Measurements from ENCODE around the gene NRAP. TPM values are rescaled to one million over a fixed set of nuclear protein-coding genes. Genes with fewer than 3 reads are reported as not detected.

The NRAP gene, protein sequence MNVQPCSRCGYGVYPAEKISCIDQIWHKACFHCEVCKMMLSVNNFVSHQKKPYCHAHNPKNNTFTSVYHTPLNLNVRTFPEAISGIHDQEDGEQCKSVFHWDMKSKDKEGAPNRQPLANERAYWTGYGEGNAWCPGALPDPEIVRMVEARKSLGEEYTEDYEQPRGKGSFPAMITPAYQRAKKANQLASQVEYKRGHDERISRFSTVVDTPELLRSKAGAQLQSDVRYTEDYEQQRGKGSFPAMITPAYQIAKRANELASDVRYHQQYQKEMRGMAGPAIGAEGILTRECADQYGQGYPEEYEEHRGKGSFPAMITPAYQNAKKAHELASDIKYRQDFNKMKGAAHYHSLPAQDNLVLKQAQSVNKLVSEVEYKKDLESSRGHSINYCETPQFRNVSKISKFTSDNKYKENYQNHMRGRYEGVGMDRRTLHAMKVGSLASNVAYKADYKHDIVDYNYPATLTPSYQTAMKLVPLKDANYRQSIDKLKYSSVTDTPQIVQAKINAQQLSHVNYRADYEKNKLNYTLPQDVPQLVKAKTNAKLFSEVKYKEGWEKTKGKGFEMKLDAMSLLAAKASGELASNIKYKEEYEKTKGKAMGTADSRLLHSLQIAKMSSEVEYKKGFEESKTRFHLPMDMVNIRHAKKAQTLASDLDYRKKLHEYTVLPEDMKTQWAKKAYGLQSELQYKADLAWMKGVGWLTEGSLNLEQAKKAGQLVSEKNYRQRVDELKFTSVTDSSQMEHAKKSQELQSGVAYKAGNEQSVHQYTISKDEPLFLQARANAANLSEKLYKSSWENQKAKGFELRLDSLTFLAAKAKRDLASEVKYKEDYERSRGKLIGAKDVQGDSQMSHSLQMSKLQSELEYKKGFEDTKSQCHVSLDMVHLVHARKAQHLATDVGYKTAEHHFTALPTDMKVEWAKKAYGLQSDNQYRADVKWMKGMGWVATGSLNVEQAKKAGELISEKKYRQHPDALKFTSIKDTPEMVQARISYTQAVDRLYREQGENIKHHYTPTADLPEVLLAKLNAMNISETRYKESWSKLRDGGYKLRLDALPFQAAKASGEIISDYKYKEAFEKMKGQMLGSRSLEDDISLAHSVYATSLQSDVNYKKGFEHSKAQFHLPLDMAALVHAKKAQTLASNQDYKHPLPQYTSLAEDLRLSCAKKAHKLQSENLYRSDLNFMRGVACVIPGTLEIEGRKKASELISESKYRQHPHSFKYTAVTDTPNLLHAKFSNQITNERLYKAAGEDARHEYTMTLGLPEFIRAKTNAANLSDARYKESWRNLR (N-terminal part only)
- 13.0 TPM for total RNA-seq

GRCh38 chr10:113663908-113664307 lies at the start of gene NRAP:
NRAP (minus strand) TSS chr10:113664041; CDS start chr10:113663882, 159 bp downstream.

DNA sequence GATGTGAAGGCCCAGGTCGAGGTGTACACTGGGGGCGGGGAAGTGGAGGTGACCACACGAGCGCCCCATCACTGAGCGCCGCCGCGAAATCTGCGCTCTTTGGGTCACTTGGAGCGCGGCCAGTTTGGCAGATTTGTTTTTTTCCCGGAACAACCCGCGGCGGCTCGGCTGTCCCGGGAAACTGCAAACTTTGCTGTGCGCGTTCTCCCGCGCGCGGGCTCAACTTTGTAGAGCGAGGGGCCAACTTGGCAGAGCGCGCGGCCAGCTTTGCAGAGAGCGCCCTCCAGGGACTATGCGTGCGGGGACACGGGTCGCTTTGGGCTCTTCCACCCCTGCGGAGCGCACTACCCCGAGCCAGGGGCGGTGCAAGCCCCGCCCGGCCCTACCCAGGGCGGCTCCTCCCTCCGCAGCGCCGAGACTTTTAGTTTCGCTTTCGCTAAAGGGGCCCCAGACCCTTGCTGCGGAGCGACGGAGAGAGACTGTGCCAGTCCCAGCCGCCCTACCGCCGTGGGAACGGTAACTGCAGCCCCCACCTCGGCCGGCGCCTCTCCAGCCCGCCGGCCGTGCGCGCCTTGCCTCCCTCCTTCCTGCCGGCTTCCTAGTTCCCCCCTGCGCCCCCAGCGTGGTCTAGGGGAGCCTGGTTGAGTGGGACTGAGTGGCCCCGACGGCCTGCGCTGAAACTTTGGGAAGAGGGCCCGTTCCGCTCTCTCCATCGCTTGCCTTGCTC lies 15.8 kb upstream of the NRAP start, which contains the start of gene CASP7:
Gene CASP7 (plus strand): TSS at position 450 of the 727 bp plus-strand sequence. CDS start 17,582 bp downstream, outside the sequence.

DNA sequence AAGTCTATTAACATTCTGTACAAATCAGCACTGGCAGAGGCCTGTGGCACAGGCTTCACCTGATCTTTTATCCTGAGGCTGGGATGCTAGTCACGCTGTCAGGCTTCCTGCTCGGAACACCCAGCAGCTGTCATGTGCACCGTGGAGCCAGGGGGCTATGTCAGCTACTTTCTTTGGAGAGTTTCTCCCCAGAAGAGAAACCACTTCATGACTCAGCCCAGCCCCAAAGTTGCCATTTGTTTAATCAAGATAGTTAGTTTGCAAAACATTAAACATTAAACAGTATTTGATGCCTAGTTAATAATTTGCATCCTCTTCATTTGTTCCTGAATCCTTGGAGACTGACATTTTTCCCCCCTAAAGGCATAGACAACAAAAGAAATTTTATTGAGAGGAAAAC lies 111.1 kb downstream of the NRAP start, which contains the start of gene HABP2:
Gene HABP2 (plus strand): TSS at position 353 of the 400 bp plus-strand sequence. CDS start 69 bp downstream, outside the sequence.

Other genes starting within 250 kb of the NRAP start
- not detected for gene HABP2, start 111.0 kb downstream of the NRAP start, total RNA-seq
- gene CASP7, start 15.9 kb upstream of the NRAP start, total RNA-seq: 17.9 TPM
- gene PLEKHS1, start 87.6 kb upstream of the NRAP start, total RNA-seq: 0.77 TPM
- 17.3 TPM for gene DCLRE1A, start 190.0 kb upstream of the NRAP start, total RNA-seq
- gene NHLRC2, start 190.6 kb upstream of the NRAP start, total RNA-seq: 90.7 TPM

Measured in camera-type eye (tissue), 1 donor.